Activated CD4-positive, alpha-beta T cell treated with anti-CD3 and anti-CD28 coated beads, Interleukin-2, amount 10 ng/mL, durations not matched to agents 7 days and 5 days (primary cell): ENCODE results near the gene GLG1. TPM values are rescaled to one million over a fixed set of nuclear protein-coding genes. Genes with fewer than 3 reads are reported as not detected.
"Not testable (repeated sequence)": the region's sequence is repeated elsewhere in the genome, so short reads cannot be mapped to it uniquely, and the experiment has no call there.

Experiments
- CTCF ChIA-PET: fragments of 350-600 bp; sonication (Branson Sonifier 250); formaldehyde crosslinking; loops from one replicate; lab custom pipeline; 2021; ENCODE audit warnings: antibody characterized with exemption; lab: Charles Lee
- POLR2A ChIA-PET: fragments of 350-600 bp; sonication (Branson Sonifier 250); formaldehyde crosslinking; loops from one replicate; lab custom pipeline; 2021; ENCODE audit warnings: antibody characterized with exemption; lab: Charles Lee
- DNase-seq: peaks from one replicate; pipeline ENCODE4 v3.0.0-alpha.2; 2020
- H3K27ac Mint-ChIP-seq: one replicate; pipeline ENCODE4 v1.8.0; 2021; ENCODE audit warnings: mild to moderate bottlenecking, moderate library complexity, mixed read lengths
- H3K27me3 Mint-ChIP-seq: one replicate; pipeline ENCODE4 v1.8.0; 2021; ENCODE audit warnings: mixed read lengths
- H3K36me3 Mint-ChIP-seq: one replicate; pipeline ENCODE4 v1.8.0; 2021; ENCODE audit warnings: low read depth, mixed read lengths
- H3K4me1 Mint-ChIP-seq: one replicate; pipeline ENCODE4 v1.8.0; 2021; ENCODE audit warnings: mixed read lengths
- H3K4me3 Mint-ChIP-seq: one replicate; pipeline ENCODE4 v1.8.0; 2021; ENCODE audit warnings: mild to moderate bottlenecking, moderate library complexity, mixed read lengths
- H3K9me3 Mint-ChIP-seq: one replicate; pipeline ENCODE4 v1.8.0; 2021; ENCODE audit warnings: mixed read lengths
- total RNA-seq, 2 experiments: library from RNA; stranded (reverse); gene quantifications; one replicate each; pipeline ENCODE4 v1.2.3, GENCODE V29; 2021

GLG1 gene
- total RNA-seq, 2 experiments from 2014 or later, result 151 to 157 TPM

GRCh38 chr16:74413485-74413884 lies 193.4 kb downstream of the GLG1 start:
- POLR2A ChIA-PET, H3K4me1 Mint-ChIP-seq, H3K27ac Mint-ChIP-seq, CTCF ChIA-PET, H3K9me3 Mint-ChIP-seq, H3K4me3 Mint-ChIP-seq, DNase-seq, H3K36me3 Mint-ChIP-seq, H3K27me3 Mint-ChIP-seq: not testable (repeated sequence)

GRCh38 chr16:74412775-74413390 lies 194.0 kb downstream of the GLG1 start:
- H3K9me3 Mint-ChIP-seq, H3K27ac Mint-ChIP-seq, H3K4me1 Mint-ChIP-seq, POLR2A ChIA-PET, H3K27me3 Mint-ChIP-seq, H3K36me3 Mint-ChIP-seq, H3K4me3 Mint-ChIP-seq, CTCF ChIA-PET, DNase-seq: not testable (repeated sequence)

- CTCF ChIA-PET, H3K27me3 Mint-ChIP-seq, H3K9me3 Mint-ChIP-seq, H3K4me3 Mint-ChIP-seq, DNase-seq, H3K36me3 Mint-ChIP-seq, H3K27ac Mint-ChIP-seq, H3K4me1 Mint-ChIP-seq, POLR2A ChIA-PET: not testable (repeated sequence)
These were observed 194.7 kb downstream of the GLG1 start for GRCh38 chr16:74412138-74412774.

- H3K27me3 Mint-ChIP-seq, DNase-seq, H3K27ac Mint-ChIP-seq, H3K36me3 Mint-ChIP-seq, POLR2A ChIA-PET, H3K4me1 Mint-ChIP-seq, H3K9me3 Mint-ChIP-seq, H3K4me3 Mint-ChIP-seq, CTCF ChIA-PET: not testable (repeated sequence)
These were observed 195.9 kb downstream of the GLG1 start for GRCh38 chr16:74410981-74411380.

- POLR2A ChIA-PET, CTCF ChIA-PET, DNase-seq, H3K4me3 Mint-ChIP-seq, H3K27me3 Mint-ChIP-seq, H3K4me1 Mint-ChIP-seq, H3K27ac Mint-ChIP-seq, H3K9me3 Mint-ChIP-seq, H3K36me3 Mint-ChIP-seq: not testable (repeated sequence)
These were observed 196.6 kb downstream of the GLG1 start for GRCh38 chr16:74410057-74410957.

- H3K4me1 Mint-ChIP-seq, H3K9me3 Mint-ChIP-seq, CTCF ChIA-PET, DNase-seq, POLR2A ChIA-PET, H3K4me3 Mint-ChIP-seq, H3K27me3 Mint-ChIP-seq, H3K27ac Mint-ChIP-seq, H3K36me3 Mint-ChIP-seq: not testable (repeated sequence)
These were observed 197.5 kb downstream of the GLG1 start for GRCh38 chr16:74409185-74409981.

DNA sequence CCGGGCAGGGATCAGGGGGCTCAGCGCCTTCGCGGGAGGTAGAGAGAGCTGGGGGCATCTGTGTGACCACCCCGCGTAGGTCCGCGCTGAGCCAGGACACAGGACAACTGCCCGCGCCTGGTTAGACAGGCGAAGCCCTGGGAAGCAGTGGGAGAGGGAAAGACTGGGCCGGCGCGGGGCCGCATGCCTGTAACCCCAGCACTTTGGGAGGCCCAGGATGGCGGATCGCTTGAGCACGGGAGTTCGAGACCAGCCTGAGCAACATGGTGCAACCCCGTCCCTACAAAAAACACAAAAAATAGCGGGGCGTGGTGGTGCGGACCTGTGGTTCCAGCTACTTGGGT lies 199.6 kb downstream of the GLG1 start:
- POLR2A ChIA-PET, H3K27ac Mint-ChIP-seq, H3K4me1 Mint-ChIP-seq, CTCF ChIA-PET, H3K9me3 Mint-ChIP-seq, H3K27me3 Mint-ChIP-seq, H3K36me3 Mint-ChIP-seq, H3K4me3 Mint-ChIP-seq, DNase-seq: not testable (repeated sequence)

GRCh38 chr16:74406600-74407361 lies 200.1 kb downstream of the GLG1 start:
- H3K27me3 Mint-ChIP-seq, H3K4me1 Mint-ChIP-seq, H3K27ac Mint-ChIP-seq, H3K36me3 Mint-ChIP-seq, DNase-seq, POLR2A ChIA-PET, CTCF ChIA-PET, H3K4me3 Mint-ChIP-seq, H3K9me3 Mint-ChIP-seq: not testable (repeated sequence)

- CTCF ChIA-PET, H3K4me1 Mint-ChIP-seq, H3K36me3 Mint-ChIP-seq, H3K9me3 Mint-ChIP-seq, H3K4me3 Mint-ChIP-seq, POLR2A ChIA-PET, H3K27me3 Mint-ChIP-seq, H3K27ac Mint-ChIP-seq, DNase-seq: not testable (repeated sequence)
These were observed 202.6 kb downstream of the GLG1 start for GRCh38 chr16:74404148-74404933.

DNA sequence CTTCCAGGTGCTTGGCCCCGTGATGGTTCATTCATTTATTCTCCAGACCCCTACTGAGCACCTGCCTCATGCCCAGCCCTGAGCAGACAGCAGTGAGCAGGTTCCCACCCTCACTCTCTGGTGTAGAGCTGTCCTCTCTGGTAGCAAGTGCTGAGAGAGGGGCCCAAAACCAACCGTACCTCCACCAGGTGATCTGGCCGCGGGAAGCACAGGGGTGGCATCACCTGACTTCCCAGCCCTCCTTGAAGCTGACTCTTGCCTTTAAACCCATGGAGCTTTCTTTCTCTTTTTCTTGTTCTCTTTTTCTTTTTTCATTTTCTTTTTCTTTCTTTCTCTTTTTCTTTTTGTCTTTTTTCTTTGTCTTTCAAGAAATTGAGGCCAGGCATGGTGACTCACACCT lies 206.7 kb downstream of the GLG1 start:
- H3K4me3 Mint-ChIP-seq, CTCF ChIA-PET, H3K27ac Mint-ChIP-seq, H3K27me3 Mint-ChIP-seq, H3K36me3 Mint-ChIP-seq, H3K4me1 Mint-ChIP-seq, H3K9me3 Mint-ChIP-seq, DNase-seq, POLR2A ChIA-PET: not testable (repeated sequence)

GRCh38 chr16:74398212-74398895 lies 208.6 kb downstream of the GLG1 start:
- H3K9me3 Mint-ChIP-seq, H3K4me1 Mint-ChIP-seq, POLR2A ChIA-PET, H3K27me3 Mint-ChIP-seq, H3K36me3 Mint-ChIP-seq, CTCF ChIA-PET, DNase-seq, H3K27ac Mint-ChIP-seq, H3K4me3 Mint-ChIP-seq: not testable (repeated sequence)
